Neural crest cell (in vitro differentiated cells): ENCODE measurements around the gene PCDH1. TPM values are rescaled to one million over a fixed set of nuclear protein-coding genes. Genes with fewer than 3 reads are reported as not detected.
"Not testable (repeated sequence)": the region's sequence is repeated elsewhere in the genome, so short reads cannot be mapped to it uniquely, and the experiment has no call there.

ENCODE experiments used
- DNase-seq: peaks from one replicate; pipeline ENCODE4 v3.0.0; 2021; ENCODE audit warnings: low read depth, mixed read lengths, low spot score
- H3K27ac Mint-ChIP-seq: one replicate; pipeline ENCODE4 v1.8.0; 2021; ENCODE audit warnings: mild to moderate bottlenecking, mixed read lengths; ENCODE audit not compliant: unreplicated experiment
- H3K27me3 Mint-ChIP-seq: 2 replicates; pipeline ENCODE4 v1.8.0; 2021; ENCODE audit warnings: low read depth, mild to moderate bottlenecking, mixed read lengths
- H3K36me3 Mint-ChIP-seq: 2 replicates; pipeline ENCODE4 v1.8.0; 2021; ENCODE audit warnings: low read depth, mild to moderate bottlenecking, mixed read lengths
- H3K4me1 Mint-ChIP-seq: 2 replicates; pipeline ENCODE4 v1.8.0; 2021; ENCODE audit warnings: mixed read lengths
- H3K4me3 Mint-ChIP-seq: one replicate; pipeline ENCODE4 v1.8.0; 2021; ENCODE audit warnings: mild to moderate bottlenecking, mixed read lengths
- H3K9me3 Mint-ChIP-seq: 2 replicates; pipeline ENCODE4 v1.8.0; 2021; ENCODE audit warnings: mixed read lengths
- long read RNA-seq: library from polyadenylated mRNA; unstranded; transcript quantifications from one replicate; pipeline ENCODE4 v2.0.0, GENCODE V29; 2020
- total RNA-seq: library from RNA; stranded (reverse); gene quantifications from 2 replicates; pipeline ENCODE4 v1.2.1, GENCODE V29; 2021
- TF ChIP-seq, protein P1 (sequence below): fragments of 200-600 bp; sonication (generic); conservative IDR thresholded peaks from 2 replicates; pipeline ENCODE4 v1.5.0; 2021; ENCODE audit warnings: antibody characterized with exemption, mild to moderate bottlenecking

PCDH1 gene
- 16.2 and 17.3 TPM in 2 replicates for total RNA-seq
- long read RNA-seq, partial matches to known transcripts, result 0 of 1 reads
- long read RNA-seq, other reads (novel, unspliced or antisense), result 1 of 1 reads

DNA sequence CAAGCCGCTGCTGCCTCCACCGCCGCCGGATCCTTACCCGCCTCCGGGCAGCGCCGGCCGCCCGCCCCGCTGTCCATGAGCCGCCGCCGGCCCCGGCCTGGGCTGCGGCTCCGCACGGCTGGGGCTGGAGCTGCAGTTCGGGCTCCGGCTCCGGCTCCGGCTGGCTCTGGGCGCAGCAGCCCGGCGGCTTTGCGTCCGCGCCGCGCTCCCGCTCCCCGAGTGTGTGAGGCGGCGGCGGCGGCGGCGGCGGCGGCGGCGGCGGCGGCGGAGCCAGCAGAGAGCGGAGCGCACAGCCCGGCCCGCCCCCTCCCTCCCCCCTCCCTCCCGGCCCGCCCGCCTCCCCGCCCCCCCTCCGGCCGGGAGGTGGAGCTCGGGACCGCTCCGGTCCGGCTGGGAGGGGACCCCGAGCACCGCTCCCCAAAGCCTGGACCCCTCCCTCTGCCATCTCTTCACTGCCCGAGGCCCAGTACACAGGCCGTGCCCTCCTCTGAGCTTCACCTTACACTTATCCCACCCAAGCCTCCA, at the start of gene PCDH1:
PCDH1 (minus strand) TSS at position 225 of the 525 bp plus-strand sequence; CDS start at position 77, 148 bp downstream.
- peaks cover 73% of the 10 kb centered on the region for H3K4me1 Mint-ChIP-seq
- peak within 1 kb of the TSS; percentile 91 for H3K4me3 Mint-ChIP-seq
- H3K9me3 Mint-ChIP-seq, result no peaks in the 10 kb centered on the region
- no peak for DNase-seq
- H3K36me3 Mint-ChIP-seq, result peaks cover 3% of the 10 kb centered on the region
- TF ChIP-seq, protein P1, sequence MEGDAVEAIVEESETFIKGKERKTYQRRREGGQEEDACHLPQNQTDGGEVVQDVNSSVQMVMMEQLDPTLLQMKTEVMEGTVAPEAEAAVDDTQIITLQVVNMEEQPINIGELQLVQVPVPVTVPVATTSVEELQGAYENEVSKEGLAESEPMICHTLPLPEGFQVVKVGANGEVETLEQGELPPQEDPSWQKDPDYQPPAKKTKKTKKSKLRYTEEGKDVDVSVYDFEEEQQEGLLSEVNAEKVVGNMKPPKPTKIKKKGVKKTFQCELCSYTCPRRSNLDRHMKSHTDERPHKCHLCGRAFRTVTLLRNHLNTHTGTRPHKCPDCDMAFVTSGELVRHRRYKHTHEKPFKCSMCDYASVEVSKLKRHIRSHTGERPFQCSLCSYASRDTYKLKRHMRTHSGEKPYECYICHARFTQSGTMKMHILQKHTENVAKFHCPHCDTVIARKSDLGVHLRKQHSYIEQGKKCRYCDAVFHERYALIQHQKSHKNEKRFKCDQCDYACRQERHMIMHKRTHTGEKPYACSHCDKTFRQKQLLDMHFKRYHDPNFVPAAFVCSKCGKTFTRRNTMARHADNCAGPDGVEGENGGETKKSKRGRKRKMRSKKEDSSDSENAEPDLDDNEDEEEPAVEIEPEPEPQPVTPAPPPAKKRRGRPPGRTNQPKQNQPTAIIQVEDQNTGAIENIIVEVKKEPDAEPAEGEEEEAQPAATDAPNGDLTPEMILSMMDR, result no peak
- peak within 1 kb of the TSS; percentile 30 for H3K27ac Mint-ChIP-seq
- peaks cover 58% of the 10 kb centered on the region for H3K27me3 Mint-ChIP-seq

GRCh38 chr5:141926434-141926833, 48.2 kb upstream of the PCDH1 start:
- TF ChIP-seq, protein P1, result no peak
- H3K27ac Mint-ChIP-seq, result no peak overlapping the region
- H3K27me3 Mint-ChIP-seq, result no peaks in the 10 kb centered on the region
- no peaks in the 10 kb centered on the region for H3K9me3 Mint-ChIP-seq
- peaks cover 13% of the 10 kb centered on the region for H3K36me3 Mint-ChIP-seq
- H3K4me3 Mint-ChIP-seq, result peak overlapping the region; percentile 73
- DNase-seq, result no peak
- peaks cover 30% of the 10 kb centered on the region for H3K4me1 Mint-ChIP-seq

DNA sequence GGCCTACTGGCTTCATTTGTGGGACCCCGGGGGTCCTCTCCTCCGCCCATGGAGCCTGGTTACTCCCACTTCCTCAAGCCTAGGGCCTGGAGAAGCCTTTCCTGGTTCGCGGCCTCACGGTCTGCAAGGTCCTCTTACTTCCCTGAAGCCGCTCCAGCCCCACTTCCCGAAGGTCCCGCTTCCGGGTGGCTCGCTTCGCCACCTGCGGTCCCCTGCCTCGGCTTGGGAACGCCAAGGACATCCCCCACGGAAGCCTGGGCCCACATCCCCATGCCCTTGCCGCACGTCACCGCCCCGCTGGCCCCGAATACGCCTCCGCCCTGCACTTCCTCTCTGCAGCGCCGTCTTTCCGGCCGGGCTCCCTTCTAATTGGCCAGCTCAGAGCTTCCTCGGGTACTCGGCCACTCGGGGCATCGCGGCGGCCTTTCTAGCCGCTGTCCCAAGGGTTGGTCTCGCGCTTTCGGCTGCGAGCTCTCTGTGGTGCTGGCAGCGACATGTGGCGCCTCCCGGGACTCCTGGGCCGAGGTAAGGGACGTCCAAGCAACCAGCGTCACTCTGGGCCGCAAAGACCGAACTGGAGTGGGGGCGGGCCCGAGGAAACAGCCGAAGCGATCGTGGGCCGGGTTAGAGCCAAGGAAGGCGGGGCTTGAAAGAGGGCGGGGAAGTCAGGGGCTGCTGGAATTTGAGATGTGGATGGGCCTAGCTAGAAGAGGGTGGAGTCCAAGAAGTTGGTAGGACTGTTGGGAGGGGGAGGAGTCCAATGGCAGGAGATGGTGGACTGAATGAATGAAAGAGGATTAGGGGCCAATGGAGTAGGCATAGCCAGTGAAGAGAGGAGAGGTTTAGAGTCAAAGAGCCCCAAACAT, 45.5 kb upstream of the PCDH1 start, which contains the start of gene DELE1:
DELE1 (plus strand) TSS at position 424 of the 866 bp plus-strand sequence; CDS start at position 495, 71 bp downstream.
- Mint-ChIP-seq H3K4me3 (peak within 1 kb of the TSS; percentile 90), H3K9me3 (no peaks in the 10 kb centered on the region), H3K36me3 (peaks cover 9% of the 10 kb centered on the region), H3K4me1 (peaks cover 34% of the 10 kb centered on the region), H3K27ac (peak within 1 kb of the TSS; percentile 95), H3K27me3 (no peaks in the 10 kb centered on the region)
- TF ChIP-seq, protein P1, result no peak
- DNase-seq, result peak; percentile 83

DNA sequence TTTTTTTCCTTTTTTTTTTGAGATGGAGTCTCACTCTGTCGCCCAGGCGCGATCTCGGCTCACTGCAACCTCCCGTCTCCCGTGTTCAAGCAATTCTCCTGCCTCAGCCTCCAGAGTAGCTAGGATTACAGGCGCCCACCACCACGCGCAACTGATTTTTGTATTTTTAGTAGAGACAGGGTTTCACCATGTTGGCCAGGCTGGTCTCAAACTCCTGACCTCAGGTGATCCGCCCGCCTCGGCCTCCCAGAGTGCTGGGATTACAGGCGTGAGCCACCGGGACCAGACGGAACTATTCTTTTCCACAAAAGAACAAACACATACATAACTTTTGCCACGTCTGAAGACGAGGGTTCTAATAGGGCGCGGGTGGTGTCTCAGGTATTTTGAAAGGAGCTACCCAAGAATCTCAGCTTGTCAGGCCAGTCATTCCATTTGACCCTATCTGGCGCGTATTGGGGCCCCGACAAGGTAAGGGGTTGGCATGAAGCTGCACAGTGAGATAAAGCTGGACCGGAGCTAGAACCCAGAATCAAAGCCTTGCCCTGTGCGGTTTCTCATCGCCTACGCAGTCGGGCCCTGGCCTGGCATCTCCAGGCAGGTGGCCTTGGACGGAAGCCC, 44.7 kb upstream of the PCDH1 start:
- not testable (repeated sequence) for H3K27ac Mint-ChIP-seq, H3K9me3 Mint-ChIP-seq
- peak overlapping the region; percentile 90 for H3K4me3 Mint-ChIP-seq

DNA sequence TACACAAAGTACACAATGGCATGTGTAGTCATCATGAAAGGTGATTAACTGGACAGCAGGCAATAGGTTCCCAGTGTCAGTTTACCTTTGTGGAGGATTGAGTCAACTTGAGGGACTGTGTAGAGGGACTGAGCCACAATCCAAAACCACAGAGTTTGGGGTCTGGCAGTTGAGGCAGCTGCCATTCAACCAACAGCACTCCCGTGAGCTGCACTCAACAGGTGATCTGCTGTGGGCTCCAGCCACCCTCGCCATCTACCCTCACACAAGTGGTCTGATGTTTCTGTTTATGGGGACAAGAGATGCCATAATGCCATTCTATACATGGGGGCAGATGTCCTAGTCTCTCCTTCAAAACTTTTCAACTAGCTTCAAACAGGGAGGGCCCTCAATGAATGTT, 42.6 kb upstream of the PCDH1 start:
- H3K36me3 Mint-ChIP-seq, result peaks cover 7% of the 10 kb centered on the region
- no peak overlapping the region for H3K27ac Mint-ChIP-seq
- H3K27me3 Mint-ChIP-seq, result peaks cover 11% of the 10 kb centered on the region
- no peak for DNase-seq
- H3K4me3 Mint-ChIP-seq, result peak overlapping the region; percentile 81
- peaks cover 25% of the 10 kb centered on the region for H3K4me1 Mint-ChIP-seq
- H3K9me3 Mint-ChIP-seq, result no peaks in the 10 kb centered on the region
- TF ChIP-seq, protein P1, result no peak

More for the DNA sequence above, 44.7 kb upstream of the PCDH1 start:
- H3K27me3 Mint-ChIP-seq, DNase-seq, H3K36me3 Mint-ChIP-seq: not testable (repeated sequence)
- H3K4me1 Mint-ChIP-seq, result peaks cover 34% of the 10 kb centered on the region
